Fibroblast of pulmonary artery (primary cell): ENCODE measurements around the gene MIB1.

ENCODE experiments used
- DNase-seq: peaks from one replicate; pipeline ENCODE4 v3.0.0-alpha.2; 2010; ENCODE audit warnings: low read depth
- H3K4me3 ChIP-seq: replicated peaks from 2 replicates; pipeline ENCODE4 v1.5.1; 2011; ENCODE audit warnings: low read depth, mild to moderate bottlenecking, control low read depth, low read length, moderate library complexity
- TF ChIP-seq, protein P1 (sequence below): IDR thresholded peaks from 2 replicates; pipeline ENCODE4 v1.5.1; 2011; ENCODE audit warnings: mild to moderate bottlenecking, control low read depth, low read length, inconsistent platforms; ENCODE audit errors: missing control alignments

The MIB1 gene

DNA sequence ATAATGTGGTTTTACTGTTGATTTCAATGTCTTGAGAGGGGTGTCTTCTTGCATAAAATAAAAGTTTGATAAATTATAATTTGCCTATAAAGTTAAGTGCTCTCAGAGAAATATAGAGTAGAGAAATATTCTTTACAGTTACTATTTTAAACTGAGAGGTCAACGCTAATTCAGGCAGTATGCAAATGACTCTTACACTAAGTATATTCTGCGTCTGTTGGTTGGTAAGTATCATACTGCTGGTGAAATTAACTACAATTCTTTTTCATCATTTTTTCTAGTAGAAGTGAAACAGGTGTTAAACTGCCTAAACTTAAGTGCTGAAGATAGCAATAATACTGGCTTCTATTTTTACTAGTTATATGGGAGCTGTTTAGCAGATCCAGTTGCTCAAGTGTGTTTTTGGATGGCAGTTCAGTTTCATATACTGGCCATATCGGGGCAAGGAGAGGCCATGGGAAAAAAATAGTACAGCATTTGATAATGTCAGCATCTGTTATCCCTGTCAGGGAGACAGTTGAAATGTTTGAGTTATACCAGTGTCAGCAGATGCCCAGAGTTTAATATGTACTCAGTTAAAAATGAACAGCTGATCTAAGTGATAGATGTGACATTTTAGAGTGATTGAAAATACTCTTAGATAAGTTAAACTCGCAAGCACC lies 86.2 kb downstream of the MIB1 start:
- no peak for DNase-seq
- TF ChIP-seq, protein P1, sequence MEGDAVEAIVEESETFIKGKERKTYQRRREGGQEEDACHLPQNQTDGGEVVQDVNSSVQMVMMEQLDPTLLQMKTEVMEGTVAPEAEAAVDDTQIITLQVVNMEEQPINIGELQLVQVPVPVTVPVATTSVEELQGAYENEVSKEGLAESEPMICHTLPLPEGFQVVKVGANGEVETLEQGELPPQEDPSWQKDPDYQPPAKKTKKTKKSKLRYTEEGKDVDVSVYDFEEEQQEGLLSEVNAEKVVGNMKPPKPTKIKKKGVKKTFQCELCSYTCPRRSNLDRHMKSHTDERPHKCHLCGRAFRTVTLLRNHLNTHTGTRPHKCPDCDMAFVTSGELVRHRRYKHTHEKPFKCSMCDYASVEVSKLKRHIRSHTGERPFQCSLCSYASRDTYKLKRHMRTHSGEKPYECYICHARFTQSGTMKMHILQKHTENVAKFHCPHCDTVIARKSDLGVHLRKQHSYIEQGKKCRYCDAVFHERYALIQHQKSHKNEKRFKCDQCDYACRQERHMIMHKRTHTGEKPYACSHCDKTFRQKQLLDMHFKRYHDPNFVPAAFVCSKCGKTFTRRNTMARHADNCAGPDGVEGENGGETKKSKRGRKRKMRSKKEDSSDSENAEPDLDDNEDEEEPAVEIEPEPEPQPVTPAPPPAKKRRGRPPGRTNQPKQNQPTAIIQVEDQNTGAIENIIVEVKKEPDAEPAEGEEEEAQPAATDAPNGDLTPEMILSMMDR, result no peak
- H3K4me3 ChIP-seq, result no peak overlapping the region

DNA sequence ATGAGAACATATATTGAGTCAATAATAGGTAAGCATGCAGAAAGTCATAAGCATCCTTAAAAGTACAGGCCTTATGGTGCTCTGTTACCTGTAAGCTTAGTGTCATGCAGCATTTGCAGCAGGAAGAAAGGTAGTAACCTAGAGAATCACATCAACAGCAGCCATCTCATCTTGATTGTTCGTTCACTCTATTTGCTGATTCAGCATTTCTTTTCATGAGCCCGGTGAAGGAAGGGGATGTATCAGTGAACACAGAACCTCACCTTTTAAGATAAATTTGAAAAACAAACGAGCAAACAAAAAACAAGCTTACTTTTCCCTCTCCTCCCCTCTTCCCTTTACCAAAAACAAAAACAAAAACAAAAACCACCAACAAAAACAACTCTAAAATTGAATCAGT lies 89.9 kb downstream of the MIB1 start:
- H3K4me3 ChIP-seq, result no peak overlapping the region
- no peak for DNase-seq
- TF ChIP-seq, protein P1, result no peak

DNA sequence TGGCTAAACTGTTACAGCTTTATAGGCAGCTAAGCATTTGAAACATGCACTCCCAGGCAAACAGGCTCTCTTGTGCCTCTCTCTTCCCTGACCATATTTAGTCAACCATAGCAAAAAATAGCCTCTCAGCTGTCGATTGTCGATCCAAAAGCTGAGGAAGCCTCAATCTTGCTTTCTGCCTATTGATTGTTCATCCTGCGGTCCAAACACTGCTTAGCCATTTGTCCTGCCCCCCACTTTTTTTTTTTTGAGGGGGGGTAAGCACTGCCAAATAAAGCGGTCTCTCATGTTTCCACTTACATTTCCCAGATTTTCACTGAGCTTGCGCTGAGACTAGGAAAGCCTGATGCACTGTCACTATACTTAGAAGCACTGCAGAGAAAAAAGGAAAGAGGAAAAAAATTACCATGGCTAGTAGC lies 90.8 kb downstream of the MIB1 start:
- TF ChIP-seq, protein P1, result no peak
- H3K4me3 ChIP-seq, result no peak overlapping the region
- DNase-seq, result no peak

DNA sequence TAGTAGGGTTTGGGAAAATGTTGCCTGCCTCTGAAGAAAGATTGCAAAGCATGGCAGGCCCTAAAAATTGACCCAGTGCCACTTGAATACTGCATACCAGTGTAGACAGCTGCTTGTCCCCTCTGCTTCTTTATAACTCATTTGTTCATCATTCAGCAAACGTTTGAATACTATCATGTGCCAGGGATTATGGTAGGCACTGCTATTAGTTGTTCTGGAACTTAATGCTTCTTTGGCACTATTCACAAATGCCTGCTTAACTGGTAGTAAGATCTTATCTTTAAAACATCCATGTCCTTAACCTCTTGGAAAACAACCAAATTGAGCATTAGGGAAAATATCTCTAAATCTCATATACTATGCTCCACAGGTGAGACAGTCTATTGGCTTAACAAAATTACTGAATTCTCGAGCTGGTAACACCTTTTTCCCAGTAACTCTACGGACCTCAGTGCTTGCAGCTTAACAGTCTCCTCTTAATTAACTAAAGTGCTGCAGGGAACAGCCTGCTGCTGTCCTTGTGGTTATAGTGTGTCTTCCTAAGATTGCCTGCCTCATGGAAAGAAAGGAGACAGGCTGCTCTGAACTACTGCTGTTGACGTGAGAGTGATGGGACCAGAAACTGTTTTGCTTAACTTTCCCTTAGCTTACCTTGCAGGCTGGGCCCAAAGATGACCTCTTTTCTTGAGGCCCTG lies 93.2 kb downstream of the MIB1 start:
- TF ChIP-seq, protein P1, result no peak
- H3K4me3 ChIP-seq, result no peak overlapping the region
- no peak for DNase-seq

DNA sequence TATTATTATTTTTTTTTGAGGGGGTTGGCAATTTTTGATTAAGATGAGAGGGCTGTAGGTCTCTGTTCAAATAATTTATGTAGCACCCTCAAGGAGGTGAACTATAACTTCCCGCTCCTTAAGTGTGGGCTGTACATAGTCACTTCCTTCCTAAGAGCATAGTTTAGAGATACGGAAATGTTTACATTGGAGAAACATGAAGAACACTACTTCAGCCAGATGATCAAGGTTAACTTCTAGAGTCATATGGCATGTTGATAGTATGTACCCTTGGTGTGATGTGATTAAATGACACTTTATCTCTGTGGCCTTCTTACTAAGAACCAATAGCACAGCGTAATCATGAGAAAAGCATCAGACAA lies 93.7 kb downstream of the MIB1 start:
- H3K4me3 ChIP-seq, result no peak overlapping the region
- DNase-seq, result no peak
- TF ChIP-seq, protein P1, result no peak

DNA sequence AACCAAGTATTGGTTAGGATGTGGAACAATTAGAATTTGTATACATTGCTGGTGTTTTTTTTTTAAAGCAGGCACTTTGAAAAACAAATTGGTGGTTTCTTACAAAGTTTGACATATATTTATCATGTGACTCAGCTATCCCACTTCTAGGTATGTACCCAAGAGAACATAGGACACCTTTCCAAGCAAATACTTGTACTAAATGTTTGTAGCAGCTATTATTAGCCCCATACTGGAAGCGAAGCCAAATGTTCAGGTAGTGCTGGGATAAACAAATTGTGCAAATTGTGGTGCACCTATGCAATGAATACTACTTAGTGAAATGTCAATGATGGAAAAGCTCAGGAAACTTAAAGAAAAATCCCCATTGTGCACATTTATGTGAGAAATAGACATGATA lies 101.0 kb downstream of the MIB1 start:
- H3K4me3 ChIP-seq, result no peak overlapping the region
- TF ChIP-seq, protein P1, result no peak
- DNase-seq, result no peak

DNA sequence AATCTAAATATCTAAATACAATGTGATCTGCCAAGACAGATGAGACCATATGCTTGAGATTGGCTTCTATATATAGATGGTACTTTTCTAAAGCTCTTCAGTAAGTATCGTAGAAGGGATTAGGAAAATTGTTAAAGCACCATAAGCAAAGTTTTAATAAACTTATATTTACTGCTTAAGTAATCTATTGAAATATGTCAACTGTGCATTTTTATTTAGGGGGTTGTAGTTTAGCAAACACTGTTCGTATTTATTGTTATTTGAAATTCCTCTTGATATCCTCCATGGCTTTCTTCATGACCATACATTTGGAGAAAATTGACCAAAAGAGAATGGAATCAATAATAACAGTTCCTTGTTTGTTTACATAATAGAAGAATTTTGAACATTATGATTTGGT lies 102.7 kb downstream of the MIB1 start:
- TF ChIP-seq, protein P1, result no peak

More for the DNA sequence above, 102.7 kb downstream of the MIB1 start:
- H3K4me3 ChIP-seq, result no peak overlapping the region
- DNase-seq, result no peak
